Measurements from ENCODE around the gene VCAN. TPM values are rescaled to one million over a fixed set of nuclear protein-coding genes. Genes with fewer than 3 reads are reported as not detected.

The VCAN gene
- total RNA-seq, 2 experiments from 2014 or later = 0.12 to 0.27 TPM

GRCh38 chr5:83576341-83576740, 104.8 kb downstream of the VCAN start:
- POLR2A ChIA-PET = no interaction called here
- no peak overlapping the region for H3K27ac Mint-ChIP-seq
- H3K4me1 Mint-ChIP-seq = no peaks in the 10 kb centered on the region
- H3K4me3 Mint-ChIP-seq = no peak overlapping the region
- H3K9me3 Mint-ChIP-seq = no peaks in the 10 kb centered on the region
- H3K36me3 Mint-ChIP-seq (ENCODE audit: low read depth) = no peaks in the 10 kb centered on the region
- H3K27me3 Mint-ChIP-seq = peaks cover 7% of the 10 kb centered on the region
- no peak for DNase-seq
- CTCF ChIA-PET = no interaction called here

GRCh38 chr5:83577036-83577636, 105.6 kb downstream of the VCAN start:
- no peaks in the 10 kb centered on the region for H3K36me3 Mint-ChIP-seq (ENCODE audit: low read depth)
- peaks cover 9% of the 10 kb centered on the region for H3K27me3 Mint-ChIP-seq
- no peak overlapping the region for H3K4me3 Mint-ChIP-seq
- no peaks in the 10 kb centered on the region for H3K9me3 Mint-ChIP-seq
- DNase-seq = no peak
- H3K27ac Mint-ChIP-seq = no peak overlapping the region
- CTCF ChIA-PET = no interaction called here
- H3K4me1 Mint-ChIP-seq = no peaks in the 10 kb centered on the region
- POLR2A ChIA-PET = no interaction called here

- no peaks in the 10 kb centered on the region for H3K9me3 Mint-ChIP-seq
- H3K4me3 Mint-ChIP-seq = no peak overlapping the region
- POLR2A ChIA-PET = no interaction called here
- no peaks in the 10 kb centered on the region for H3K4me1 Mint-ChIP-seq
- peaks cover 12% of the 10 kb centered on the region for H3K27me3 Mint-ChIP-seq
- CTCF ChIA-PET = no interaction called here
- DNase-seq = no peak
- H3K36me3 Mint-ChIP-seq (ENCODE audit: low read depth) = no peaks in the 10 kb centered on the region
- no peak overlapping the region for H3K27ac Mint-ChIP-seq
Measured at GRCh38 chr5:83583859-83584258, 112.3 kb downstream of the VCAN start.

GRCh38 chr5:83586874-83587776, 115.6 kb downstream of the VCAN start:
- ChIA-PET CTCF (interaction anchor here (0.5 kb wide), 1 partner anchor 968 kb away, joined by 3 read pairs; no protein-coding TSS in a partner anchor), POLR2A (no interaction called here)
- Mint-ChIP-seq H3K27ac (no peak overlapping the region), H3K4me3 (no peak overlapping the region), H3K27me3 (peaks cover 9% of the 10 kb centered on the region), H3K9me3 (no peaks in the 10 kb centered on the region), H3K36me3 (ENCODE audit: low read depth) (no peaks in the 10 kb centered on the region), H3K4me1 (no peaks in the 10 kb centered on the region)
- DNase-seq = no peak

- no peaks in the 10 kb centered on the region for H3K9me3 Mint-ChIP-seq
- DNase-seq = no peak
- POLR2A ChIA-PET = no interaction called here
Measured at GRCh38 chr5:83589786-83590185, 118.2 kb downstream of the VCAN start.

GRCh38 chr5:83590966-83591365, 119.4 kb downstream of the VCAN start:
- peaks cover 6% of the 10 kb centered on the region for H3K27me3 Mint-ChIP-seq
- no peaks in the 10 kb centered on the region for H3K9me3 Mint-ChIP-seq
- no peaks in the 10 kb centered on the region for H3K4me1 Mint-ChIP-seq
- H3K4me3 Mint-ChIP-seq = no peak overlapping the region
- ChIA-PET POLR2A (no interaction called here), CTCF (no interaction called here)
- no peak for DNase-seq
- H3K36me3 Mint-ChIP-seq (ENCODE audit: low read depth) = no peaks in the 10 kb centered on the region
- no peak overlapping the region for H3K27ac Mint-ChIP-seq

More at GRCh38 chr5:83589786-83590185, 118.2 kb downstream of the VCAN start:
- CTCF ChIA-PET = no interaction called here
- Mint-ChIP-seq H3K36me3 (ENCODE audit: low read depth) (no peaks in the 10 kb centered on the region), H3K4me3 (no peak overlapping the region), H3K4me1 (no peaks in the 10 kb centered on the region), H3K27me3 (peaks cover 6% of the 10 kb centered on the region), H3K27ac (no peak overlapping the region)

GRCh38 chr5:83595217-83595616, 123.7 kb downstream of the VCAN start:
- DNase-seq = no peak
- H3K36me3 Mint-ChIP-seq (ENCODE audit: low read depth) = no peaks in the 10 kb centered on the region
- no peaks in the 10 kb centered on the region for H3K9me3 Mint-ChIP-seq
- ChIA-PET POLR2A (no interaction called here), CTCF (no interaction called here)
- no peak overlapping the region for H3K4me3 Mint-ChIP-seq
- no peaks in the 10 kb centered on the region for H3K4me1 Mint-ChIP-seq
- H3K27ac Mint-ChIP-seq = no peak overlapping the region
- H3K27me3 Mint-ChIP-seq = no peaks in the 10 kb centered on the region

GRCh38 chr5:83608122-83608521, 136.6 kb downstream of the VCAN start:
- CTCF ChIA-PET = no interaction called here
- POLR2A ChIA-PET = no interaction called here
- Mint-ChIP-seq H3K4me3 (no peak overlapping the region), H3K4me1 (no peaks in the 10 kb centered on the region), H3K27ac (no peak overlapping the region), H3K9me3 (no peaks in the 10 kb centered on the region), H3K27me3 (no peaks in the 10 kb centered on the region), H3K36me3 (ENCODE audit: low read depth) (no peaks in the 10 kb centered on the region)
- DNase-seq = no peak

- Mint-ChIP-seq H3K4me3 (no peak overlapping the region), H3K27me3 (peaks cover 3% of the 10 kb centered on the region), H3K36me3 (ENCODE audit: low read depth) (no peaks in the 10 kb centered on the region), H3K9me3 (peaks cover 8% of the 10 kb centered on the region), H3K4me1 (no peaks in the 10 kb centered on the region), H3K27ac (no peak overlapping the region)
- ChIA-PET CTCF (no interaction called here), POLR2A (no interaction called here)
- DNase-seq = no peak
Measured at GRCh38 chr5:83614841-83615240, 143.3 kb downstream of the VCAN start.

- no peak overlapping the region for H3K4me3 Mint-ChIP-seq
- no peaks in the 10 kb centered on the region for H3K27me3 Mint-ChIP-seq
- H3K27ac Mint-ChIP-seq = no peak overlapping the region
- H3K36me3 Mint-ChIP-seq (ENCODE audit: low read depth) = no peaks in the 10 kb centered on the region
- no peaks in the 10 kb centered on the region for H3K9me3 Mint-ChIP-seq
- ChIA-PET CTCF (no interaction called here), POLR2A (no interaction called here)
- no peak for DNase-seq
- no peaks in the 10 kb centered on the region for H3K4me1 Mint-ChIP-seq
Measured at GRCh38 chr5:83628360-83628759, 156.8 kb downstream of the VCAN start.

Other genes with a start within 250 kb of the VCAN start
- gene HAPLN1, start 249.1 kb downstream of the VCAN start, total RNA-seq = not detected